Bronchial epithelial cell (primary cell): Measurements from ENCODE around the gene DAAM2. TPM values are rescaled to one million over a fixed set of nuclear protein-coding genes. Genes with fewer than 3 reads are reported as not detected.

Experiments used
- DNase-seq: peaks from one replicate; pipeline ENCODE4 v3.0.0-alpha.2; 2010; ENCODE audit warnings: low read depth
- FAIRE-seq: peaks from 2 replicates; lab custom pipeline; 2011; peaks lifted over from hg19 to GRCh38; lab: Jason Lieb, UNC
- H3K27me3 ChIP-seq: 2 replicates; pipeline ENCODE4 v1.5.1; 2011; ENCODE audit warnings: low read length; ENCODE audit not compliant: control insufficient read depth, insufficient read depth
- H3K36me3 ChIP-seq: 2 replicates; pipeline ENCODE4 v1.5.1; 2011; ENCODE audit warnings: low read length; ENCODE audit not compliant: control insufficient read depth, insufficient read depth
- H3K4me3 ChIP-seq: 2 replicates; pipeline ENCODE4 v1.5.1; 2011; ENCODE audit warnings: mild to moderate bottlenecking, low read depth, low read length, control low read depth
- CTCF ChIP-seq: IDR thresholded peaks from 2 replicates; pipeline ENCODE4 v1.5.1; 2011; ENCODE audit warnings: mild to moderate bottlenecking, moderate library complexity, low read length, control low read depth, inconsistent platforms; ENCODE audit not compliant: insufficient read depth, severe bottlenecking
- total RNA-seq: library from RNA; depleted of rRNA; stranded (reverse); fragments of >200 nt; gene quantifications from 2 replicates; pipeline ENCODE4 v1.2.1, GENCODE V29; 2014

The DAAM2 gene
- total RNA-seq, 1 donor from 2014 or later: under 0.01 TPM

- H3K27me3 ChIP-seq: no peaks in the 10 kb centered on the region
- FAIRE-seq: no peak
- no peak for DNase-seq
- H3K36me3 ChIP-seq: no peaks in the 10 kb centered on the region
- TF ChIP-seq CTCF: no peak
- no peak overlapping the region for H3K4me3 ChIP-seq
Observed at GRCh38 chr6:39953076-39953618, 161.0 kb downstream of the DAAM2 start.

Other genes with a start within 250 kb of the DAAM2 start
- not detected in 2 replicates for gene KIF6, start 67.0 kb upstream of the DAAM2 start, total RNA-seq
- 1.3 and 4.1 TPM in 2 replicates for gene MOCS1, start 142.1 kb downstream of the DAAM2 start, total RNA-seq